Hepatic stellate cell (primary cell): ENCODE data around the gene EPS8L2.

Experiments
- DNase-seq: peaks from one replicate; pipeline ENCODE4 v3.0.0; 2011; ENCODE audit warnings: low spot score

The EPS8L2 gene

DNA sequence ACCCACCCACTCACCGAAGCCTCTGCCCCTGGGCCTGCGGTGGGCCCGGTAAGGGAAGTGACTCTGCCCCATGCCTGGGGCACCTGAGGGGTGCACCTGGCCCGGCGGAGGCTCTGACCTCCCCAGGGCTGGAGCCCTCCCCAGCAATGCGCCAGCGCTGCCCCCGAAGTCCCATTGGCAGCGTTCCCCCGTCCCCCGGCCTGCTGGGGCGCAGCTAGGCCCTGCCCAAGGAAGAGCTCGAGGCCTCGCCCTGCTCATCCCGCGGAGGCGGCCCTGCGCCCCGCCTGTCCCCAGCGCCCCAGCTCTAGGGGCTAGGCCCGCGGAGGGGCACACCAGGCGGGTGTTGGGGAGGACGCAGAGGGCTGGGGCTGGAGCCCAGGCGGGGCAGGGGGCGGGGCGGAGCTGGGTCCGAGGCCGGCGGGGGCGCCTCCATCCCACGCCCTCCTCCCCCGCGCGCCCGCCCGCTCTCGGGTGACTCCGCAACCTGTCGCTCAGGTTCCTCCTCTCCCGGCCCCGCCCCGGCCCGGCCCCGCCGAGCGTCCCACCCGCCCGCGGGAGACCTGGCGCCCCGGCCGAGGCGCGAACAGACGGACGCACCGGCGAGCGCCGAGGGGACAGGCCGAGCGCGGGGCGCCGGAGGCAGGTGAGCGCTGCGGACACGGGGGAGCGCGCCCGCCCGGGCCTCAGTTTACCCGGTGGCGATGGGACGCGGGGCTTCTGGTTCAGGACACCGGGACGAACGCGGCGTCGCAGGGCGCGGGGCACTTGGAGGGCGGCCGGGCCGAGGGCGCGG, at the start of gene EPS8L2:
Gene EPS8L2 (plus strand): TSS at position 586 of the 793 bp plus-strand sequence. CDS start 3,177 bp downstream, outside the sequence.
- DNase-seq, result no peak

DNA sequence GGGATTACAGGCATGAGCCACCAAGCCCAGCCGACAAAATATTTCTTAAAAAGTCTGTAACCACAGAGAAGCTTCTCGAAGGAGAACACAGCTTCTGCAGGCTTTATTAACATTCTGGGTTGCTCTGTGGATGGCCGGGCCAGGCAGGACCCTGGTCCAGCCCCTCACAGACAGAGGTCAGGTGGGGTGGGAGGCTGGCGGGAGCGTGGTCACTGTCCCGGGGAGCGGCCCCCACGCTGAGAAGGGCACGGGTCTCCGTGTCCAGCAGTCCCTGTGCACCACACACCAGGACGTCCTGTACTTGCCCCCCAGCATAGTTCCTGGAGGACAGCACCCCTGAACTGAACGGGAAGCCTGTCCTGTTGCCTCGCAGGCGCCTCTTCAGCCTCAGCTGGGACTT, 49.6 kb upstream of the EPS8L2 start:
- no peak for DNase-seq

DNA sequence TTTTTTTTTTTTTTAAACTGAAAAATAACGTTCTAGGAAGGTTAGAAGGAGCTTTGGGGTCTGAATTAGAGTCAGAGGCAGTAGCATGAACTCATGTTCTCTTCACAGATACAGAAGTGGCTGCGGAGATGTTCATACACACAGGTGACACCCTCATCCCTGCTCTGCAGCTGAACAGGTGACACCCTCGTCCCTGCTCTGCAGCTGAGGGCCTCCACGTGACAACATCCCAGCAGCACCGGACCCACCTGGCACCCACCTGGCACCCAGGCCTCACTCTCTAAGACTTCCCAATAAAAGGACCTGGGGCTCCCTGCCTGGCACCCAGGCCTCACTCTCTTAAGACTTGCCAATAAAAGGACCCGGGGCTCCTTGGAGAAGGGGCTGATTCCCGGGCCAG, 49.2 kb upstream of the EPS8L2 start:
- no peak for DNase-seq

DNA sequence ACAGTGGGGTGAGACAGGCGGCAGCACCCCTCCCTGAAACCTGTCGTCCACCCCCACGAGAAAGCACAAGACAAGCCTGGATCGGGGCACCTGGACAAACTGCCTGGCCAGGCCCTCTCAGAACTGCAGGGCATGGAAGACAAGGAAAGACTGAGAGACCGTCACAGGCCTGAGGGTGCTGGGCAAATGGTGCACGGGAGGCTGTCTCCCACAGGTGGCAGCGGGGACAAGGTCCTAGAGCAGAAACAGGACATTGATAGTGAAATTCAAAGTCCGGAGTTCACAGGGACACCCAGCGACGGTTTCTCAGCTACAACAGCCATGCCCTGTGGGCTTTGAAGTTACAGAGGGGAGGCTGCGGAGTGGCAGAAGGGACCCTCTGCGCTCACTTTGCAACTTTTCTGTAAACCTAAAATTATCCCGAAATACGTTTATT, 48.3 kb upstream of the EPS8L2 start:
- DNase-seq, result no peak

DNA sequence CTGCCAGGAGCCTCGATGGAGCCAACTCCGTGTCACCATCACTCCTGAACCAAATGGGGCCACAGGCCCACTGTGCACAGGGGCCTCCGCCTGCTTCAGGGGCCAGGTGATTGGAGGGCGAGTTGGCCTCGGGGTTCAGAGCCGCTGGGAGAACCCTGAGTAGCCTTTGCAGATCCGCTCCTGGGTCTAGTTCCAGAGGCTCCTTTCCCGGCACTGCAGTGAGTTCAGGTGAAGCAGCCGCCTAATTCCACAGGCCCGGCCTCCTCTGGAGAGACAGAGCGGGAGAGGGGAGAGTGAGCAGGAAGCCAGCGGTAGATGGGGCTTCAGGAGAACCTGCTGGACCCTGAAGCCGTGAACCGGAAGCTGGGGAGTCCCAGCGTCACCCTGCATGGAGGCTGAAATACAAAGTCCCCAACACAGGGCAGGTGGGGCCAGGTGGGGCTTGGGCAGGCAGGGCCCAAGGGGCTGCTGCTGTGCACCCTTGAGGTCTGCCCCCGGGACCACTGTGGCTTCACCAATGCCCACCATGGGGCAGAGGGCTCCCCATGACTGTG, 46.4 kb upstream of the EPS8L2 start:
- no peak for DNase-seq

DNA sequence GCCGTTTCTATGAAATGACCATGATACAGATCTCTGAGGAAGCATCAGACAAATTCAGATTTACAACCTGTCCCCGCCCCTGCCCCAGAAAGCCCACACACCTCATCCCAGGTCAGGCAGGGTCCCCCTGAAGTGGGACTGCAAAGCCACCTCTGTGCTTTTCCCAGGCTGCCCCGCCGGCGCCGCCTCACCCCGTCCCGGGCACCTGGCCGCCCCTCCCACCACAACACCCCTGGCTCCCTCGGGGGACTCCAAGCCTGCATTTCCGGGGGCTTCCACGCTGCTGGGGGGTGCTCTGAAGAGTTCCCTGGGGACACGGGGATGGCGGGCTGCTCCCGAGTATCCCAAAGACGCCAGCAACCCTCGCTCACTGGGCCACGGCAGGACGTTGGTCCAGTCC, 45.8 kb upstream of the EPS8L2 start:
- no peak for DNase-seq

DNA sequence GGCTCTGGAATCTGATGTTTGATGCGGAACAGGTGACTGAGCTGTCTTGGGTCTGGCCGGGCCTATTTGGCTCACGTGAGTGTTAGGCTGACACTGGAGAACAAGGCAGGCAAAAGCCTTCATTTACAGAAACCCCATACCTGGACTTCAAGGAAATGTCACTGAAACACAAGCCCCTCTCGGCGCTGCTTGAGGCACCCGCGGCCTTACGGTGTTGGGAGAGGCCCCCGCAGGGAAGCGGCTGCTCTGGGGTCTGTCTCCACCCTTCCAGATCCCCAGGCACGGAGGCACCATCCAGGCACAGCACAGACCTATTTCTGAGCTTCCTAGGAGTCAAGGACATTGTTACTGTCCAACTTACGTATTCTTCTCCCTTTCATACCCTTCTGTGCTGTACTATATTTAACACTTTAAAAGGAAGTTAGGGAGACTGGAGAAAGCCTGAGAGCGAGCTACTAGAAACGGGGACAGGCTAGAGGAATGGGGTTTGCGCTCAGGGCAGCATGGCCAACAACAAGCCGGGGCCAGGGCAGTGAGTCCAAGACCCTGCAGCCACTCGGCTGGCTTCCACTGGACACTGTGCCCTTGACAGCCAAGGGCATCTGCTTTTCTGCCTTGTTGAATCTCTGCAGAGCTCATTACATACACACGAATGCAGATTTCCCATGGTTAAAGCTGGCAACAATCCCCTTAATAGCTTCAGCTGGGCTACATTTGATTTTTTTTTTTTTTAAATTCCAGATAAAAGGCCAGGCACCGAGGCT, 45.2 kb upstream of the EPS8L2 start:
- DNase-seq, result no peak

DNA sequence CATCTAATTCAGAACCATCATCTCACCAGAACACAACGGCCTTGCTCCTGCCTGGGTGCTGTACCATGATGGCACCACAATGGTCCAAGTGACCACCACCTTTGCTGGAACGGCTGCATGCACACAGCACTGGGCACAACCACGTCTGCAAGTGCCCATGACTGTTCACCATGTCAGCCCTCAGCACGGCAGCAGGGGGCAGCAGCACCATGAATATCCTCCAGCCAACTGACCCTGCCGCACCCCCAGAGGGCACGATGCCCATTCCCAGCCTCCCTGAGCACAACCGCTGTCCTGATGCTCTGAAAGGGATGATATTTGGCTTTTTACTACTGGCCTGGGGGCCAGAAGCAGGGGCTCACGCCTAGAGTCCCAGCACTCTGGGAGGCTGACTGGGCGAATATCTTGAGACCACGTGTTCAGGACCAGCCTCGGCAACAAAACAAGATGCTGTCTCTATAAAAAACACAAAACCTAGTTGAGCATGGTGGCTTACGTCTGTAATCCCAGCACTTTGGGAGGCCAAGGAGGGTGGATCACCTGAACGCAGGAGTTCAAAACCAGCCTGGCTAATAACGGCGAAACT, 43.2 kb upstream of the EPS8L2 start:
- peak; percentile 87 for DNase-seq

DNA sequence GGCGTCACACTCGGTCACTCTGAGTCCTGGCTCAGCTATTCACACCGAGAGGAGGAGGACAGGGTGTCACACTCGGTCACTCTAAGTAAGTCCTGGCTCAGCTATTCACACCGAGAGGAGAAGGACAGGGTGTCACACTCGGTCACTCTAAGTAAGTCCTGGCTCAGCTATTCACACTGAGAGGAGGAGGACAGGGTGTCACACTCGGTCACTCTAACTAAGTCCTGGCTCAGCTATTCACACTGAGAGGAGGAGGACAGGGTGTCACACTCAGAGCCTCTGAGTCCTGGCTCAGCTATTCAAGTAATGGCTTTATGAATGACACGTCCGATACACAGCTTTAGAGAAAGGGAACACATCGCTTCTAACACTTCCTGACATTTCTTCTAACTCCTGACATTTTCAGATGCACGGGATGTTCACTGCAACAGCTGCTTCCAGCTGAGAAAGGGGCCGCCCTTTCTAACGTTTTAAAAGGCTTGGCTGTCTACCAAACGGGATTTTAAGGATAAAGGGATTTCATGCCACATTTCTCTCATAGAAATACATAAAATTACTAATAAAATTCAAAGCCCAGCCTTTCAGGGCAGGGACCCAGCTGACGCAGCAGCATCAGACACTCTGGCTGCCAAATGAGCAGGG, 40.8 kb upstream of the EPS8L2 start:
- DNase-seq, result no peak

DNA sequence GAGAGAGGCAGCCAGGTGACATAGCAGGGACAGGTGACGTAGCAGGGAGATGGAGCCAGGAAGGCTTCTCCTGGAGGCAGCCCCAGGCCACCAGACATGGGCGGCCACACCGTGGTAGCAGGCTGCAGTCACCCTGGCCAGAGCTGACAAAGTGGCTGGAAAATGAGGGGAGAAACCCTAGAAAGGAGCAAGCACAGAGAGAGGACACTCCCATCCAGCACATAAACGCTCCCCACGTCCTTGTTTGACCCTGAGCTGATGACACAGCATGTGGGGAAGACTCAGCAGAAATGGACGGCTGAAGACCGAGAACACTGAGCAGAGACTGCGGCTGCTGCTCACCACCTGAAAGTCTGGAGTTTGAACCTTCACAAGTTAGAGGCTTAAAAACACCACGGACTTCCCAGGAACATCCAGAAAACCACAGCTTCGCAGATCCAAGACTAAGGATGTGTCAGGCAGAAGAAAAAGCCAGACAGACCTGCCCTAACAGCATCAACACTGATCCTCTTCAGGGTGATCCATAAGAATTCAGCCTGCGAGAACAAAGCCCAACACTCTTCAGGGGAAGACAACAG, 40.2 kb upstream of the EPS8L2 start:
- DNase-seq, result no peak

DNA sequence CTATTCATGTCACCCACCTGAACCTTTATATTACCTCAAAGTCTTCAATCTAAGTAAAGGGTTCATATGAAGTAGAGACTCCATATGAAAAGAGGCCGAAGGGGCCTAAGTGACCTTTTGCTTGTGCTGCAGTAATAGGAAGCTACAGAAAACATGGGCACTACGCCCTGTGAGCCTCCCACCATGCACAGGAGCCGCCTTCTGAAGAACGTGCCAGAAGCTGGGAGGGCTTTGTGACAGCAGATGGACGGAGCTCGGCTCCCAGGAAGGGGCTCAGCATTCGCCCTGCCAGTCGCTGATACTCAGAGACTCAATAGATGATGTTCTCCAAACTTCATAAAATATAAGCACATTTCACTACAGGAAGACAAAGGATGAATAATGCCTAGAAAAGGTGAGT, 32.2 kb upstream of the EPS8L2 start:
- DNase-seq, result no peak

DNA sequence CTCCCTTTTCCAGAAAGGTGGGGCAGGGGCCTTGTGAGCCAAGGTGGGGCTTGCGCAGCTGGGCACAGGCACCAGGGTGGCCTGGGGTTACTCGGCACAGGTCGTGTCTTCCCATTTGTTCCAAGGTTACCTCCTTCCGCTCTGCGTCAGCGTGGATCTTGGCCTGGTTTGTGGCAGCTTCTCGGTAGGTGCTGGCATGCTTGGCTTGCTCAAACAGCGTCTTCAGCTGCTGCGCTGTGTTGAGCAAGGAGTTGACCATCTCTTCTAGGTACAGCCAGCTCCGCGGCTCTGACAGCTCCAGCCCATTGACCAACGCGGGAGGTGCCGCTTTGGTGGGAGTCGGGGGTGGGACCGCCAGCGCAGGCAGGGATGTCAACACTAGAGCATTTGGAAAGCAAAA, 31.6 kb upstream of the EPS8L2 start:
- no peak for DNase-seq

DNA sequence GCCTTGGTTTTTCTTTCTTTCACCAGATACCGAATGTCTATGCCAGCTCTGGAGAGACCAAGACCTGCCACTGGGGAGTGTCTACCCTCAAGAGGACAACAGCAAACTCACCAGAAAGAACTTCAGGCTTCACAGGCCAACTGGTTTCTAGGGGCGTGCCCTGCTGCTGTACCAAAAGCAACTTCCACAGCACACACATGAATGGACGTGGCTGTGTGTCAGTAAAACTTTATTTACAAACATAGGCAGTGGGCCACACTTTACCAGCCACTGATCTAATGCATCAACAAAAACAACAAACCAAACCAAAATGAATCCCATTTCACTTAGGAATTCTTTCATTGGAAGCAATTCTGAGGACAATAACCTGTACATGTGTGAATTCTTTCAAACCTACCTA, 27.7 kb upstream of the EPS8L2 start:
- DNase-seq, result no peak

DNA sequence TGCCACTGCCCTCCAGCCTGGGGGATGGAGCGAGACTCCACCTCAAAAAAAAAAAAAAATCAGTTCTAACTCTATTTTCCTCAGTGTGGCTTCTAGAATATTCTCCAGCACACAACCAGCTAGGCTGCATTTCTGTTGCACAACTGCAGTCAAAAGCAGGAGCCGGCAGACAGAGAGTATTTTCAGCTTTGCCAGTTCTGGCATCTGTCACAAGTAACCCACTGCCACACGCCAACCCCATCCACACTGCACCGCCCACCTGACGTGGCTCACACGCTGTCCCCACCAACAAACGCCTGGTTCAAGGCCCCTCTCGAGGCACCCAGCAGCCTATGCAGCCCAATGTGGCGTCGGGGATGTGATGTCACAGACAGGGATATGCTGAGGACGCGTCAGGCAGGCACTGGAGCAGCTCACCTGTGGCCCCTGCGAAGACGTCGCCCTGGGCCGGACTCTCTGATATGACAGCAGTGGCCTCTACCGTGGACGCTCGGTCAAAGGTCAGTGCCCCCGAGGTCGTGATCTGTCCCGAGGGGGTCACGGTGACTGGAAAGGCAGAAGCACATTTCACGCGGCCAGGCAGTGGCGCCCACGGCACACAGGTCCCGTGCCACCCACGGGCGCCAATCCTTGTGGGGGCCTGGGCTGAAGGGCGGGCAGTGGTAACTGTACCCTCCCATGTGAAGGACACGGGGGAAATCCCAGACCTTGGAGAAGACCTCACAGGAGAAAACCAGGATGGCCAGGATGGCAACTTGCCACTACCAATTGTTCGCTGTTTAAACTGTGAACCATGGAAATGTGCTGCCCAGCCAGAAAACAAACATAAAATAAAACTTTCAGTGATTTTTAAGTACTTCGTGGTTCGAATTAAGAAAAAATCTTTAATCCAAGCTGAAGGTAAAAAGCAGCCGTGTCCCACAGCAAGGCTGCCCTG, 26.5 kb upstream of the EPS8L2 start:
- no peak for DNase-seq

DNA sequence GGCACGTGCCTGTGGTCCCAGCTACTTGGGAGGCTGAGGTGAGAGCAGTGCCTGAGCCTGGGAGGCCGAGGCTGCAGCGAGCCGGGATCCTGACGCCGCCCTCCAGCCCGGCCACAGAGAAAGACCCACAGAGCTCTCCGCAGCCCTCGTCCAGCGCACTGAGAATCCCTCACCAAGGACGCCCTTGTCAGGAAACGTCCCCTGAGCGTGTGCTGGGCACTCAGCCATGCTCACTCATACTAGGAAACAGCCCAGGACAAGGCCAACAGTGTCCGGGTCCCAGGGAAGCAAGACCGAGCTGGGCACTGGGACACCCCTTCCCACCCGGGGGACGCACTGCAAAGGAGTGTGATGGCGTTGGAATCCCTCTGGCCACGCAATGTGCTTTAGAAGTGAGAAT, 25.6 kb upstream of the EPS8L2 start:
- no peak for DNase-seq

DNA sequence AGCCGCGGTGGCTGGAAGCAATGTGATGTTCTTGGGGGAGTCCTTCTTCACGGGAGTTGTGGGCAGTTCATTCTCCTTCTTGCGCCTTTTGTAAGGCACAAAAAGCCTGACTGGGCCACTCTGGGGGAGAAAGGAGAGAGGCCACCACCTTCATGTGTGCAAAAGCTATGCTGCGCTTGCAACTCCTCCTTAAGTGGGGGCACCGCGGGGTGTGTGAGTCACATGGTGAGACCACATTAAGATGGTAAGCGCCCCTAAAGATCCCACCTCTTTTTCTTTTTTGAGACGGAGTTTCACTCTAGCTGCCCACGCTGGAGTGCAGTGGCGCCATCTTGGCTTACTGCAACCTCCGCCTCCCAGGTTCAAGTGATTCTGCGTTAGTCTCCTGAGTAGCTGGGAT, 25.1 kb upstream of the EPS8L2 start:
- no peak for DNase-seq

DNA sequence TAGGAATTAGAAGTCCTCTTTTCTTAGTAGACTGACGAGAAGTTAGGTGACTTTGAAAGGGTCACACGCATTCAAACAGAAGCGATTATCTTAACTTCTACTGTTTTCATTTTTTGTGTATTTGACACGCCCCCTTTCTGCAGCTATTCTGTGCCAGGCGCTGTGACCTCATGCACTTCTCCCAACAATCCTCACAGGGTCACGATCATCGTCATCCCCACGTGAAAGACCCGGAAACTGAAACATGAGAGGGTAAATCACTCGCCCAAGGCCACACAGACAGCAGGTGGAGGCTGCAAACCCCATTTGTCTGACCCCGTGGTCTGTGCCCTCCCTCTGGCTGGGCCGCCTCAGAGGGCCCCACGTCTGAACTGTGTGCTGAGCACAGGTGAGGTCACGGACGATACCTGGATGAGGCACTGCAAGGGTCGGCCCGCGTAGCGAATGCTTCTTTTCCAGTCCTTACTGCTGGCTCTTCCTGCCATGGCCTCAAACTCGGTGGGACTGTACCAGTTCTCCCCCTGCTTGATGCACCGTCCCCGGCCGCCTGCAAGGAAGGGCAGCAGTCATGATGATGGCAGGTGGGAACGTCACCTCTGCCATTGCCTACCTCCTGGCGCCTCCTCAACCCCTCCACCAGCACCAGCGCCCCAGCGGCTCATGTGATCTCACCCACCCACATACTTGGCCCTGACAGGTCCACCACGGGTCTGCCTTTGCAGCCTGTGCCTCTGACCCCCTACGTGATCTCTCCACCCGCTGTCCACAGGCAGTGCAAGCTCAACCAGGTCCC, 19.4 kb upstream of the EPS8L2 start:
- no peak for DNase-seq

DNA sequence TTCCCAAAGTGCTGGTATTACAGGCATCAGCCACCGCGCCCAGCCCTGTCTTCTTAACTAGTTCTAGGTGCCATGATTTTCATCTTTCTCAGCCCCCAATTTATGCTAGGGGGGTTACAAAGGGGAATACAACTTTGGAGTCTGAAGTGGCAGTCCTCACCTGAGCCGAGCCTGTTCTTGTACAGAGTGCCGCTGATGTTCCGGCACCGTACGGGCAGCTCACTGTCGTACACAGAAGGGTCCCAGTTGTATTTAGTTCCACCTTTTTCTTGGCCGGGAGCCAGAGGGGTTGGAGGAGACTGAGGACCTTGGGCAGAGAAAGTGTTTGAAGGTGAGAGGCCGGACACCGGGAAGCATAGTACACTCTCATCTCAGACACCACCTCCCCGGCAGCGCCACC, 18.3 kb upstream of the EPS8L2 start:
- DNase-seq, result no peak

DNA sequence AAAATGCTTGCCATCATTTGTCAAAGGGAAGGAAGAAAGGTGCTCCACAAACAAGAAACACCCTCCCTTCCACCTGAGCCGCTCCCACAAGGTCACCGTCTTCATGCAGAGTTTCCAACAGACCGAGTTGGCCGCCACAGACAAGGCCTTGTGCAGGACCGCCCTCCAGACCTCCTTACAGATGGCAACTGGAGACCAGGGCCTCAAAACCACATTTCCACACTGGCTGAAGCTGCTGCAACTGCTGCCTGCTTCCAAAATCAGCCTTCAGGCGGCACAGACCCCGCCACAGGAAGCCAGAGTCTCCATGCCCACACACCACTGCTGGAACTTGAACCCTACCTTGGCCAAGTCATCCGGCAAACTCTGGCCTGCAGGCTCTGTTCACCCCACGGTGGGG, 17.4 kb upstream of the EPS8L2 start:
- DNase-seq, result no peak

DNA sequence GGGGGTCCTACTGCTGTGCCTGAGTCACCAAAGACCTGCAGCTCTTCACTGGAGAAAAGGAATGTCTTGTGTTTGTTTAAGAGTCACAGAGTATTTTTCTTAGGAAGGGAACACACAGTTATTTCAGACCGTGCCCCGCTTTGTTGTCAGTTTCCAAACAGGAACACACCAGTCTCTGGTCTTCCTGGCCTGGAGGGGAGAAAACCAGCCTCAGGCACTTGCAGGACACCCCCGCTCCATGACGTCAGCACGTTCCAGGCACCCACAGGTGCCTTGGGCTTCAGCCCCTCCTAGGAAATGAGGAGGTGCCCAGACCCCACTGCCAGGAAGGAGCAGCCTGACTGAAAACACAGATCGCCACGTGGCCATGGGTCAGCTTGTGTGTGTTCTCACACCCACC, 16.4 kb upstream of the EPS8L2 start:
- no peak for DNase-seq
